OCI-M2 (cell line): ENCODE measurements around the gene CKAP2L.

Experiments used
- DNase-seq: peaks from one replicate; lab custom pipeline; 2025; ENCODE audit not compliant: unreplicated experiment; lab: John Stamatoyannopoulos, UW

CKAP2L gene

DNA sequence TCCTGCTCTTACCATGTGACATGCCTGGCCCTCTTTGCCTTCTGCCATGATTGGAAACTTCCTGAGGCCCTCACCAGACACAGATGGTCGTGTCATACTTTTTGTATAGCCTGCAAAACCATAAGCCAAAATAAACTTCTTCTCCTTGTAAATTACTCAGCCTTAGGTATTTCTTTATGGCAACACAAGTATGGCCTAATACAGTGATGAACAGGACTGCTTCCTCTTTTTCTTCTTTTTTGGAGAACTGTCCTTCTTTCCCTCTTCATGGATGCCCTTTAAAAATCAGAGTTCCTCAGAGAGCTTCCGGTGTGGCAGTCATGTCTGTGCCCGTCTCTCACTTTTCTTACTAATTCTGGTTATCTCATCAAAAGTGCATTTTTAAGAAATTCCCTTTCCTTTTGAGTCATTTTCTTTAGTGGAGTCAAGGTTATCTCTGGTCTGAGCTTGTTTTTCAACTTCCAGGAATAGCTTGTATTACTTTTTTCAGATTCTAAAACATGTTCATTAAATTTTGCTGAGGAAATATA, 29.1 kb upstream of the CKAP2L start:
- no peak for DNase-seq

DNA sequence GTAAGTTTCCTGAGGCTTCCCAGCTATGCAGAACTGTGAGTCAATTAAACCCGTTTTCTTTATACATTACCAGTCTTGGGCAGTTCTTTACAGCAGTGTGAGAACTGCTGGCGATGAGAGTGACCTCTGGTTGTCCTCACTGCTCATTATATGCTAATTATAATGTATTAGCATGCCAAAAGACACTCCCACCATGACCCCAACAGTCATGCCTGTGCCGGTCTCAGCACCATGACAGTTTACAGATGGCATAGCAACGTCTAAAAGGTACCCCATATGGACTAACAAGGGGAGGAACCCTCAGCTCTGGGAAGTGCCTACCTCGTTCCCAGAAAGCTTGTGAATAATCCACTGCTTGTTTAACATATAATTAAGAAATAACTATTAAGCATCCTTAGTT, 28.0 kb upstream of the CKAP2L start:
- DNase-seq, result no peak

DNA sequence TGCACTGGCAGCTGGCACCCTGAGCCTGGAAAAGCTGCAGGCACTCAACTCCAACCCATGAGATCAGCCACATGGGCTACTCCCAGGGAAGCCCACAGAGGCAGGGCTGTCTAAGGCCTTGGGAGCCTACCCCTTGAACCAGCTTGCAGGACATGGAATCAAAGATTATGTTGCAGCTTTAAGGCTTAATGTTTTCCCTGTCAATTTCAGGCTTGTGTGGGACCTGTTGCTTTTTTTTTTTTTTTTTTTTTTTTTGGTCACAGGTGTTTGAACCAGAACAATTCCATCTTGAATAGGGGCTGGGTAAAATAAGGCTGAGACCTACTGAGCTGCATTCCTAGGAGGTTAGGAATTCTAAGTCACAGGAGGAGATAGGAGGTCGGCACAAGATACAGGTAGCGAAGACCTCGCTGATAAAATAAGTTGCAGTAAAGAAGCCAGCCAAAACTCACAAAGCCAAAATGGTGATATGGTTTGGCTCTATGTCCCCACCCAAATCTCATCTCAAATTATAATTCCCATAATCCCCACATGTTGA, 27.4 kb upstream of the CKAP2L start:
- DNase-seq, result no peak

DNA sequence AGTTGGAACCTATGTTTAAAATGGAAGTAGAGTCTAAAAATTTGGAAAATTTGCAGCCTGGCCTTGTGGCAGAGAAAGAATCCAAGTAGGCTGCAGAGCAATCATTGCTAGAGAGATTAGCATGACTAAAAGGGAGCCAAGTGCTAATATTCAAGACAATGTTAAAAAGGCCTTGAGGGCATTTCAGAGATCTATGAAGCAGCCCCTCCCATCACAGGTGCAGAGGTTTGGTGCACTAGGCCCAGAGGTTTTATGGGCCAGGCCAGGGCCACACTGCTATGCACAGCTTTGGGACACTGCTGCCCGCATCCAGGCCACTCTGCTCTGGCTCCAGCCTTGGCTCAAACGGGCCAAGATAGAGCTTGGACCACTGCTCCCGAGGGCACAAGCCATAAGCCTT, 26.6 kb upstream of the CKAP2L start:
- no peak for DNase-seq

DNA sequence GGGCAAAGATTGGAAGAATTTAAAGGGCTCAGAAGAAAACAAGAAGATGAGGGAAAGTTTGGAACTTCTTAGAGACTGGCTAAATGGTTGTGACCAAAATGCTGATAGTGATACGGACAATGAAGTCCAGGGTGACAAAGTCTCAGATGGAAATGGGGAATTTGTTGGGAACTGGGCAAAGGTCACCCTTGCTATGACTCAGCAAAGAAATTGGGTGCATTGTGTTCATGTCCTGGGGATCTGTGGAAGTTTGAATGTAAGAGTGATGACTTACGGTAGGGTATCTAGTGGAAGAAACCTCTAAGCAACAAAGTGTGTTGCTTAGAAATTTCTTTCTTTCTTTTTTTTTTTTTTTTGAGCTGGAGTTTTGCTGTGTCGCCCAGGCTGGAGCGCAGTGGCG, 25.9 kb upstream of the CKAP2L start:
- DNase-seq, result no peak

DNA sequence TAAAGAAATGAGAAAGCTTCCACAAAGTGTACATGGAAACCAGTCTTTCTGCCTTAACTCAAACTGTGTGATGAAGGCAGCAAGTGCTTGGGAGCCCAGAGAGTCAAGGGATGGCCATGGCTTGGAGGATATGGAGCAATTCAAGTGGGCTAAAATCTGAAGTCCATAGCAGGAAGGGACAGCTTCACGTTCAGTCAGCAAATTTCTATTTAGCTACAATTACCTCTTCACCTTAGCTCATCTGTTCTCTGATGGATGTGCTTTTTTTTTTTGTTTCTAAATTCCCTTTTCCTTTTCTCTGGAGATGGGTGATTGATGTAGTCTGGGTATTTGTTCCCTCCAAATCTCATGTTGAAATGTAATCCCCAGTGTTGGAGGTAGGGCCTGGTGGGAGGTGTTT, 24.8 kb upstream of the CKAP2L start:
- no peak for DNase-seq

DNA sequence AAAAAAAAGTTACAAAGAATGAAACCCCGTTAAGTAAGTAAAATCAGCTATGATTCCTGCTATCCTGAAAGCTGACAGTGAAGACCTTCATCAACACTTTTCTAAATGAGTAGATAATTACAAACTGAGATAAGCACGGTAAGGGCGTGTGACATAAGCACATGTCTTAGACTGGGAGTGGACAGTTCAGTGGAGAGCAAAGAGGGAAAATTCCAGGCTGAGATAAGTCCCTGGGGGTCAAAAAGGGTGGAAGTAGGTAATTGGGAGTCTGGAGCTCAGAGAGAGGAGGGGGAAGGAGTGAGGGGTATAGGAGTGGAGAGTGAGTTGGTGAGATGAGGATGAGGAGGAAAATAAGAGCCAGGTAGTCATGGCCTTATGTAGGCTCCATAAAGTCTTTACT, 24.2 kb upstream of the CKAP2L start:
- DNase-seq, result no peak

DNA sequence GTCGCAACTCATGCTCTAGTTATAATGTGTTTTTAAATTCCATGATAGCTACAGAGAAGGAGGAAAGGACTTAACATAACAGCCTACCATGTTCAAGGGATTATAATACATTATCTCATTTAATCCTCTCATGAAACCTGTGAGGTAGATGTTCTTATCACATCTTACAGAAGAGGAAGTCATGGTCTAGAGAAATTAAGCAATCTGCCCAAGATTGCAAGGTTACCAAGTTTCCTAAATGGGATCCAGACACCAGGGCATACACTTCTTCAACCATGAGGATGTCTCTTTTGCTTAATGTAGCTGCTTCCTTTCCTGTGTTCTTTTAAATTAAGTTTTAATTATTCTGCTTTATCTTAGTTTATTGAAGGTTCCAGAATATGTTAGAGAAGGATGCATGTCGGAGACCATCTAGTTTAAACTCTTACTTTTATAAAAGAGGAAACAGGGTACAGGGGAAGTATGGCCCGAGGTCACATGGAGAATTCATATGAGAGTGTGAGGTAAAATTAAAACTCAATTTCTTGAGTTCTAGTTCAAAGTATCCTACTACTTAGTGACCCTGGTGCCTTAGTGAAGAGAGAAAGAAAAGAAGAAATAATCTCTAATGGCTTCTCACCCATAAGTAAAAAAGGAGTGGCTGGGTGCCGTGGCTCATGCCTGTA, 23.5 kb upstream of the CKAP2L start:
- DNase-seq, result no peak

DNA sequence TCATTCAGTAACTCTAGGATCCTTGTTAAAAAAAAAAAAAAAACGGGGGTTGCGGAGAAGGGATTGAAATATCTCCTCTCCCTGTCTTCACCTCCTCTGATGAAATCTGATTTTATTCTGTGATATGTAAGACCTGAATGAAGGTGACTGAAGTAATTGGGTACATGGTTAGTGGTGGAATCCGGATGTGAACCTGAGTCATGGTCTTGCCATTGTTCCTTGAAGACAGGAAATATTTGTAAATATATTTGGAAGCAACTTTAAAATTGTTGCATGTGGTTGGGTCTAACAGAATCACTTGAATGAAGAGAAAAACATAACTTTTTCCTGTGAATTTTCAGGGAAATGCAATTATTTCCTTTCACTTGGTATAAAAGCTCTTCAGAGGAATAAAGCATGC, 22.9 kb upstream of the CKAP2L start:
- no peak for DNase-seq

DNA sequence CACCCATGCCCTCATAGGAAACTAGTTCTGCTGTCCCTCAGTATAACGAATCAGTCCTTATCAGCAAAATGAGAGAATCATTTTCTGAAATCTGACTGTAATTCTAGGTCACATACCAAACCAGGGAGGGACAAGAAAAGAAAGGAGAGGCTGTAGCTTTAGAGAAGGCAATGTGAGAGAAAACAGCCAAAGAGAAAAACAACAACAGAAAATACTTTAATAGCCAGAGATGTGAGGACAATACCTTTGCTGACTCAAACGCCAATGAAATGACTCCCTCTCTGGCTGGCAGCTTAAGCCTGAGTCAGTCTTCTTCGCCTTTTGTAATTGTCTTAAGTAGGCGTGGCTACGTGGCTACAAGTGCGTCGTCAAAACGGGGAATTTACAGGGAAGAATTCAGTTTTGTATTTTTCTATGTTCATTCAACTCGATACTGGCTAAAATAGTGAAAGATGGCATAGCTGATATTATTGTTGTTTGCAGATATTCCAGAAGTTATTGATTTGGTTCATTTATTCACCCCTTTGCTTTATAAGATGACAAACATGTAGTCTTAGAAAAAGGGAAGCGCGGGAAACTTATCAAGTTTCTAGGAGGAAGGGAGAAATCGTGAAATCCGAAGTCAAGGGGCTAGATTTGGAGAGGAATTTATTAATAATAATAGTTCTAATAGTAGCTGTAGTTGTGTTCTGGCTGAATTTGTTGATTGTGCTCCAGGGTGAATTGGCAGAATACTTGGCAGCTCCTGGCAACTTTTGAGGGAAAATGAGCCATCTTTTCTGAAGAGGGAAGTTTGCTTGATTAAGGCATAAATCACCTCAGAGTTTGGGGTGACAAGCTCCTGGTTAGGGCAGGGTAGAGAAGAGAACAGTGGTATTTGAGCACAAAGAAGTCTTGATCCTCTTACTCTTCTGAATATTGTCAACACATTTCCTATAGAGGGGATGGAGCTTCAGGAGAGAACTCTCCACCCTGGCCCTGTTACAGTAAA, 20.1 kb upstream of the CKAP2L start, which contains the start of gene IL1A:
Gene IL1A (minus strand): TSS at position 295 of the 991 bp plus-strand sequence. CDS start 723 bp downstream, outside the sequence.
- DNase-seq, result no peak

DNA sequence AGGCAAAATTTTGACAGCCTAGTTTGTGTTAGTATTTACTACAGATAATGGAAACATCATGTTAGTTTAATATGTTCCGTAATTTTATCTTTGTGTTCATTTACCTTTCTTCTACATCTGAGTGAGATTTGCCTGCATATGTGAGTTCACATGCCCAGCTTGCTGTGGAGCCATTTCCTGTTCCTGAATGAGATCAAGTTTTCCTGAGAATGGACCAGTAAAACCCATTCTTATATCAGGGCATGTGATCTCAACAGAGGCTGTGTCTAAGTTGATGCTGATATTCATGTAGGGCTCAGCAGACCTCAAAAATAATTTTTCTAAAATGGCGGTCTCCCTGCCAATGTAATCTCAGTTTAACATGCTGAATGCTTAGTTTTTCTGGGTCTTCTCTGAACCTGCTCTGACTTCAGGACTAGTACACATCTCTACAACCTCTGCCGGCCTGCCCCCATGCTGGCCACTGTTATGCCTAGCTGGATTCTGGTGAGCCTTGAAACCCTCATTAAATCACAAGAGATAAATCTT, 18.8 kb upstream of the CKAP2L start:
- DNase-seq, result no peak

DNA sequence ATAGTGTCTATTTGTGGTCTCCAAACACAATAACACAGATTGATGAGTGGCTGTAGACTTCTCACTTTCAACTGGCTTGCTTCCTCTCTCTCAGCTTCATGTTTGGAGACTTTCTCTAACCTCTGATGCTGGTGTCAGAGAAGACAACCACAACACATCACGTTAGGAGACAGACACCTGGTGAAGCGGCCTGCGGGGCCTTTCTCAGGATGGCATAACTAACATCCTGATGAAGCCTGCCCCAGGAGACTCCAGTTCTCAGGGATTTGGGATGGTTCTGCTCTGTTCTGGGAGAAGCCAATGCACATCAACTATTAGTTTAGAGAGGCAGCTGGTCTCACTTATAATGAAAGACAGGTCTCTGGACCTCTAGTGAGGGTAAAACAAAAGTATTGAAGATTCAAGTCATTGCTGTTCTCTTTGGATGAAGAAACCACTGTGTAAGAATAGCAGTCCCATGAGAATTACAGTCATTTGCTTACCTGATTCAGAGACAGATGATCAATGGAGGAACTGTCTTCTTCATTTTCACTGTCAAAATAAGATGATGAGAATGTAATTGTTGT, 17.9 kb upstream of the CKAP2L start:
- no peak for DNase-seq

DNA sequence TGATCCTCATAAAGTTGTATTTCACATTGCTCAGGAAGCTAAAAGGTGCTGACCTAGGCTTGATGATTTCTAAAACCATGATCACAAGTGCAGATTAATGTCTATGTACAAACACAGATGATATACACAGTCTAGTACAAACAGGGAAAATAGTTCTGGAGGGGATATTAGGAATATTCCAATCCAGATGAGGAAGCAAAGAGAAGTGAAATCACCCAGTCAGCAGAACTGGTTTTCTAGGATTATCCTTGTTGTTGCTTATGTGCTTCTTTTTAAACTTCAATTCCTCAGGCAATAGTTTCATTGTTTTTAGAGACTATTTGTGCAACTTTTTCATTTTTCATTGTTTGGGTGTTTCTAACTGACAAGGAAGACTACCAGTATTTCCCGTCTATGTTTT, 15.2 kb upstream of the CKAP2L start:
- no peak for DNase-seq

DNA sequence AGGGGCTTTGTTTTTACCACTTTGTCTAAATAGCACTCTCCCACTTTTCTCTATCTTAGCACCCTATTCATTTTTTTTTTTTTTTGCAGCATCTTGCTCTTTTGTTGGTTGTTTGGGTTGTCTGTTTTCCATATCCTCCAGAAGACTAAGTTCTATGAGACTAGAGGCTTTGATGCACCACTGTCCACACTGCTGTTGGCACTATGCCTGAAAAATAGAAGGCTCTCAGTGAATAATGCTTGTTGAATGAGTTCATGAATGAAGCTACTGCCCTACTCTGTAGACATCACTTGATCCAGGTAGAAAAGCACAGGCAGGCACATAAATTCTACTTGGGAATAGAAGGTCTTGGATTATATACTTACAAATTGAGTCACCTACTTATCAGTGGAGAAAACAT, 12.6 kb upstream of the CKAP2L start:
- no peak for DNase-seq

DNA sequence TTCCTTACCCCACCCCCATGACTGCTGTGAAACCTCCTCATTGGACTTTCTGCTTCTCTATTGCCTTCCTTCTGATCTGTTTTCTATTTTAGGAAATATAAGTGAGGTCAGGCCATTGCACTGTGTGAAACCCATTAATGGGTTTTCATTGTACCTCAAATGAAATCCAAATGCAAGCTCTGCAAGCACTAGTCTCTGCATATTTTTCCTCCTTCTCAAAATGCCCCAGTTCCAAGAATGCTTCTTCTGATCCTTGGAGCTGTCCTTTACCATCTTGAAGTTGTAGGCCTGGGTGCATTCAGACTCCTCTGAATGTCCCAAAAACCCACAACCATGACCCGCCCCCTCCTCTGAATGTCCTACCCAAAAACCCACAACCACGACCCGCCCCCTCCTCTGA, 11.7 kb upstream of the CKAP2L start:
- no peak for DNase-seq

DNA sequence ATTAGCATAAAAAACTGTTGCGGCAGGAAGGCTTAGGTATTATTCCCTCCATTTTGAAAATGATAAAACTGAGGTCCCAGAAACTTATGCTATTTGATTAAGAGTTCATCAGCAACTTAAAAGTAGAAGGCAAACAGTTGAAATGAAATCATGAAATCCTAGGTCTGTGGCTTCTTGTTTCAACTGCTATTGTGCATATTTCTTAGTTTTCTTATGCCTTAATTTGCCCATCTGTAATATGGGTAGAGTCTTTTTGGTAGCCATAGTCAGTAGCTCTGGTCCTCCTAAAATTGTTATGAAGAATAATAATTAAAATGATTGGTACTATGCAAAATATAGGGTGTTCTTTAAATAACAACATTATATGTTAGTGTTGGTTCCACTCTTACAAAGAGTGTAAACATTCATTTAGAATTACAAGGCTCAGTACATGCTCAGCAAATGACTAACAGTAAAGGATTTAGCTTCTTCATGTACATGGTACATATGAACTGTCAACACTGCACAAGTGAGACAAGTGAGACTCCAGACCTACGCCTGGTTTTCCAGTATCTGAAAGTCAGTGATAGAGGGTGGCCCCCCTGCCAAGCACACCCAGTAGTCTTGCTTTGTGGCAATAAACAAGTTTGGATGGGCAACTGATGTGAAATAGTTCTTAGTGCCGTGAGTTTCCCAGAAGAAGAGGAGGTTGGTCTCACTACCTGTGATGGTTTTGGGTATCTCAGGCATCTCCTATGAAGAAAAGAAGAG, 10.3 kb upstream of the CKAP2L start:
- DNase-seq, result no peak

DNA sequence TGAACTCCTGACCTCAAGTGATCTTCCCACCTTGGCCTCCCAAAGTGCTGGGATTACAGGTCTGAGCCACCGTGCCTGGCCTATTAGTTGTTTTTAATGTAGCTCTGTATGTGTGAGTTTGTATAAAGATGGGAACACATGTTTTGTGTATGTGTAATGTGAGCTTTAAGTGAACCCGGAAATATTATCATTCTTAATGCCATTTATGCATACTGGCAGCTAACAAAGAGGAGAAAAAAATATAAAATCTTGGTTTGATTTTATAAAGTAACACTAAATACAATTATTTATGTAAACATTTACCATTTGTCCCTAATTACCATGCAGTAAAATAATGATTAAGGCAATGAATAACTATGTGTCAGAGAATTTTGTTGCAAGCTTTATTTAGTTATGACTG, 9.1 kb upstream of the CKAP2L start:
- no peak for DNase-seq

DNA sequence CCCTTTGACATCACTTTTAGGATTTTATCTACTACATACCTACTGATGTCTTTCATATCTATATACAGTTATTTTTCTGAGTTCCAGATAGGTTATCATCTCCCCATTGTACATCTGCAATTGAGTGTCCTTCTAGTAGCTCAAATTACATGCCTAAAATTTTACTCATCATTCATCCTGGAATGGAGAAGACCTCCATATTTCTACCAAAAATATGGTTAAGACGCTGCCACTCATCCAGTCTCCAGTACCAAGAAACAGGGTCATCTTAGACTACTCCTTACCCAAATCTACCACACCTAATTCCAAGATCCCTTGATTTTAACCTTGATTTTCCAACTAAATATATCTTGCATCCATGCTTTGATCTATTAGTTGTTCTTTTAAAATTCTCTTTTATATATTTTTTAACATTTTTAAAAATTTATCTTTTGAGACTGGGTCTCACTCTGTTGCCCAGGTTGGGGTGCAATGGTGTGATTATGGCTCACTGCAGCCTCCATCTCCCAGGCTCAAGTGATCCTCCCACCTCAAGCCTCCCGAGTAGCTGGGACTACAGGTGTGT, 8.6 kb upstream of the CKAP2L start:
- DNase-seq, result no peak

DNA sequence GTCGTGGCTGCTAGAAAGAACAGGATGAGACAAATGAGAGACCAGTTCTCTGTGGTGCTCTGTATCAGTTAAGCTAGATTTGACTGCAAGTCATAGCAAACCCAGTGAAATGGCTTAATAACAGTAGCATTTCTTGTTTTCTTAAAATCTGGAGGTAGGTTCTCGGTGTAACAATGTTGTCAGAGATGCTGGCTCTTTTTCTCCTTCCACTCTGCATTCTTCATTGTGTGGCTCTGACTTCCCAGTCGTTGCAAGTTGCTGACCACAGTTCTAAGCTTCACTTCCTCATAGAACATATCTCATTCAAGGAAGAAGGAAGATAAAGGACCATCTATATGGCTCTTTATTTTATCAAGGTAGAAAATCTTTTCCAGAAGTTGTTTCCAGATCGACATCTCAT, 7.9 kb upstream of the CKAP2L start:
- no peak for DNase-seq

DNA sequence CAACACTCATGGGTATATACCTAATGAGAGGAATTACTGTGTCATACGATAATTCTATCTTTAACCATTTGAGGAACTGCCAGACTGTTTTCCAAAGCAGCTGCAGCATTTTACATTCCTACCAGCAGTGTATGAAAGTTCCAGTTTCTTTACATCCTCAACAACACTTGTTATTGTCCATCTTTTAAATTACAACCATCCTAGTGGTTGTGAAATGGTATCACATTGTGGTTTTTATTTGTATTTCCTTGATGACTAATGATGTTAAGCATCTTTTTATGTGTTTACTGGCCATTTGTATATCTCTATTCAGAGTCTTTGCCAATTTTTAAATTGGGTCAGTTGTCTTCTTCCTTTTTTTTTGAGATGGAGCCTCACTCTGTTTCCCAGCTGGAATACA, 4.0 kb upstream of the CKAP2L start:
- no peak for DNase-seq
